AG04450 (cell line): Measurements from ENCODE around the gene MLLT10. TPM values are rescaled to one million over a fixed set of nuclear protein-coding genes. Genes with fewer than 3 reads are reported as not detected.

ENCODE experiments used
- CTCF ChIA-PET: fragments of 300-600, 350-600 bp; formaldehyde crosslinking; extraction: SDS; loops from one replicate; lab custom pipeline; 2022; ENCODE audit warnings: antibody characterized with exemption, inconsistent platforms; lab: Charles Lee
- POLR2A ChIA-PET: fragments of 350-600 bp; formaldehyde crosslinking; extraction: SDS; loops from one replicate; lab custom pipeline; 2021; ENCODE audit warnings: antibody characterized with exemption, inconsistent platforms; lab: Yijun Ruan, JAX
- DNase-seq: peaks from one replicate; pipeline ENCODE4 v3.0.0-alpha.2; 2011; ENCODE audit warnings: low read depth, low spot score
- H3K27ac ChIP-seq: one replicate; pipeline ENCODE4 v1.5.1; 2012; ENCODE audit warnings: low read depth, low read length, control low read depth
- H3K27me3 ChIP-seq: one replicate; pipeline ENCODE4 v1.6.0; 2012; ENCODE audit warnings: low read length; ENCODE audit not compliant: control insufficient read depth, insufficient read depth
- H3K4me3 ChIP-seq: 2 replicates; pipeline ENCODE4 v1.5.1; 2011; ENCODE audit warnings: mild to moderate bottlenecking, low read depth, low read length, control low read depth
- H3K9me3 ChIP-seq: 2 replicates; pipeline ENCODE4 v1.5.1; 2012; ENCODE audit warnings: low read length; ENCODE audit not compliant: control insufficient read depth, insufficient read depth
- polyA plus RNA-seq: library from polyadenylated mRNA; depleted of rRNA; stranded (reverse); fragments of >200 nt; gene quantifications from 2 replicates; pipeline ENCODE4 v1.2.3, GENCODE V29; 2011; rRNA removed
- small RNA-seq: library from RNA; depleted of rRNA; stranded (forward); fragments of <200 nt; gene quantifications from one replicate; pipeline ENCODE3, GENCODE V24; 2012; ENCODE audit warnings: low read depth; ENCODE audit not compliant: insufficient read length
- TF ChIP-seq, protein P1 (sequence below): IDR thresholded peaks from 2 replicates; pipeline ENCODE4 v1.5.1; 2011; ENCODE audit warnings: low read depth, low read length, control low read depth, inconsistent platforms

Gene MLLT10
- polyA plus RNA-seq, 1 experiment = 41.0 TPM

DNA sequence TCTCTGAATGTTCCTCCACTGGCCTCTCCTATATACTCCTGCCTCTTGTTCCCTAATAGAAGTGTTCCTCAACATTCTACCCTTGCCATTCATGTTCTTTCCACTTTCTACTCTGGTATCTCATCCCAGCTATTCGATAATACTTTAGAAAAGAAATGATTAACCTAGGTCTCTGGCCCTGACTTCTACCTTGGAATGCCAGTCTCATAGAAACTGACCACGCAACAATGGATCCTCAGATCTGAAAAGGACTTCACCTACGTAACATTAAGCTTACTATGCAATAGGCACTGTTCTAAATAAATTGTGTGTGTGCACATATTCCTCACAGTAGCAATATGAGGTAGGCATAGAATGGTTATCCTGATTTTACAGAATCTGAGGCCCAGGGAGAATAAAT is 235.0 kb downstream of the MLLT10 start:
- ChIA-PET POLR2A (no interaction called here), CTCF (interaction anchor here (0.6 kb wide), 1 partner anchor 781 kb away, joined by 5 read pairs; no protein-coding TSS in a partner anchor)
- no peaks in the 10 kb centered on the region for H3K9me3 ChIP-seq
- TF ChIP-seq, protein P1, sequence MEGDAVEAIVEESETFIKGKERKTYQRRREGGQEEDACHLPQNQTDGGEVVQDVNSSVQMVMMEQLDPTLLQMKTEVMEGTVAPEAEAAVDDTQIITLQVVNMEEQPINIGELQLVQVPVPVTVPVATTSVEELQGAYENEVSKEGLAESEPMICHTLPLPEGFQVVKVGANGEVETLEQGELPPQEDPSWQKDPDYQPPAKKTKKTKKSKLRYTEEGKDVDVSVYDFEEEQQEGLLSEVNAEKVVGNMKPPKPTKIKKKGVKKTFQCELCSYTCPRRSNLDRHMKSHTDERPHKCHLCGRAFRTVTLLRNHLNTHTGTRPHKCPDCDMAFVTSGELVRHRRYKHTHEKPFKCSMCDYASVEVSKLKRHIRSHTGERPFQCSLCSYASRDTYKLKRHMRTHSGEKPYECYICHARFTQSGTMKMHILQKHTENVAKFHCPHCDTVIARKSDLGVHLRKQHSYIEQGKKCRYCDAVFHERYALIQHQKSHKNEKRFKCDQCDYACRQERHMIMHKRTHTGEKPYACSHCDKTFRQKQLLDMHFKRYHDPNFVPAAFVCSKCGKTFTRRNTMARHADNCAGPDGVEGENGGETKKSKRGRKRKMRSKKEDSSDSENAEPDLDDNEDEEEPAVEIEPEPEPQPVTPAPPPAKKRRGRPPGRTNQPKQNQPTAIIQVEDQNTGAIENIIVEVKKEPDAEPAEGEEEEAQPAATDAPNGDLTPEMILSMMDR = no peak
- H3K27me3 ChIP-seq = no peaks in the 10 kb centered on the region
- no peak overlapping the region for H3K27ac ChIP-seq
- H3K4me3 ChIP-seq = no peak overlapping the region
- DNase-seq = no peak

DNA sequence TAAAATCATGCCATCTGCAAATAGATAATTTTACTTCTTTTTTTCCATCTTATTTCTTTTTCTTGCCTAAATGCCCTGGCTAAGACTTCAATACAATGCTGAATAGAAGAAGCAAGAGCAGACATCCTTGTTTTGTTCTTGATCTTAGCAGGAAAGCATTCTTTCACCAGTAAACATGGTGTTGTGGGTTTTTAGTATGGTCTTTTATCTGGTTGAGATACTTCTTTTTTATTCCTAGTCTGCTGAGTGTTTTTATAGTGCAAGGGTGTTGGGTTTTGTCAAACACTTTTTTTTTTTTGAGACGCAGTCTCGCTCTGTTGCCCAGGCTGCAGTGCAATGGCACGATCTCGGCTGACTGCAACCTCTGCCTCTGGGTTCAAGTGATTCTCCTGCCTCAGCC is 237.2 kb downstream of the MLLT10 start:
- H3K27me3 ChIP-seq = no peaks in the 10 kb centered on the region
- no peaks in the 10 kb centered on the region for H3K9me3 ChIP-seq
- DNase-seq = no peak
- TF ChIP-seq, protein P1 = no peak
- CTCF ChIA-PET = no interaction called here
- POLR2A ChIA-PET = no interaction called here
- H3K27ac ChIP-seq = no peak overlapping the region
- H3K4me3 ChIP-seq = no peak overlapping the region

DNA sequence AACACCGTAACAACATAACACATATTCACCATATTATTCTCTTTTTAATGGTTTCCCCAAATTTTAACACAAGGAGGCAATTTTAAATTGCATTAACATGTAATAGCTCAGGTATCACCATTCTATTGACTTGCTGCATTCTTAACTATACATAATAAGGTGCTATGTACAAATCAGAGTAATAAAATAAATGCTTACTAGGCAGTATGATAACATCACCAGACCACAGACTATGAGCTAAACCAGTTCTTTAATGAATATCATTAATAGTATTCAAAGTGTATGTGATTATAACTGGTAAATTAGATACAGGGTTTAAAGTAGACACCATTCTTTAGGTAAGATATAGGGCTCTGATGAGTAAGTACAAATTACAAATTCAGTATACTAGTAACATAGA is 242.9 kb downstream of the MLLT10 start:
- TF ChIP-seq, protein P1 = no peak
- no peak for DNase-seq
- ChIA-PET CTCF (no interaction called here), POLR2A (interaction anchor here (0.5 kb wide), 1 partner anchor 1693 kb away, joined by 5 read pairs; no protein-coding TSS in a partner anchor)
- Histone ChIP-seq H3K4me3 (no peak overlapping the region), H3K9me3 (no peaks in the 10 kb centered on the region), H3K27ac (no peak overlapping the region), H3K27me3 (no peaks in the 10 kb centered on the region)

DNA sequence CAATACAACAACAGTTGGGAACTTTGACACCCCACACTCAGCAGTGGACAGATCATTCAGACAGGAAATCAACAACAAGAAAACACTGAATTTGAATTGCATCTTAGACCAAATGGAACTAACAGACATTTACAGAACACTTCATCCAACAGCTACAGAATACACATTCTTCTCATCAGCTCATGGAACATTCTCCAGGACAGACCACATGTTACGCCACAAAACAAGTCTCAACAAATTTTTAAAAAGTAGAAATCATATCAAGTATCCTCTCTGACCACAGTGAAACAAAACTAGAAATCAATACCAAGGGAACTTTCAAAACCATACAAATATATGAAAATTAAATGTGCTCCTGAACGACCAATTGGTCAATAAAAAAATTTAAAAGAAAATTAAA is 257.2 kb downstream of the MLLT10 start:
- CTCF ChIA-PET = no interaction called here
- POLR2A ChIA-PET = no interaction called here
- no peak overlapping the region for H3K27ac ChIP-seq
- no peak for DNase-seq
- H3K4me3 ChIP-seq = no peak overlapping the region
- H3K27me3 ChIP-seq = no peaks in the 10 kb centered on the region
- H3K9me3 ChIP-seq = no peaks in the 10 kb centered on the region
- TF ChIP-seq, protein P1 = no peak

Small RNAs within 50 kb of the gene (small RNA-seq; reads per million reads assigned to genes)
- gene MIR1915 (not detected), gene RN7SKP219 (not detected), gene RNU6-1141P (1.6 reads per million), gene RNU6-306P (not detected)

Other genes with a start within 250 kb of the MLLT10 start
- gene SKIDA1, start 8.6 kb upstream of the MLLT10 start, polyA plus RNA-seq = 0.62 and 0.63 TPM in 2 replicates